ENCODE data around the gene UTS2R.

UTS2R gene

GRCh38 chr17:82400830-82401229, 29.3 kb downstream of the UTS2R start:
- DNase-seq (ENCODE audit: low read depth, low spot score), result no peak
- Histone ChIP-seq H3K9me3 (ENCODE audit: insufficient read depth, low read length) (no peaks in the 10 kb centered on the region), H3K36me3 (ENCODE audit: insufficient read depth, insufficient read length, low read length) (peaks cover 34% of the 10 kb centered on the region), H3K9ac (ENCODE audit: insufficient read length, low read depth) (no peak overlapping the region), H3K4me3 (ENCODE audit: insufficient read length, low read depth) (no peak overlapping the region), H3K27me3 (ENCODE audit: insufficient read depth, insufficient read length) (no peaks in the 10 kb centered on the region), H3K4me1 (ENCODE audit: insufficient read depth, insufficient read length) (no peaks in the 10 kb centered on the region)
- TF ChIP-seq SUZ12 (IDR thresholded peaks at IDR 0.05; ENCODE audit: extremely low read depth, insufficient read depth, insufficient read length) (no peak), ZNF274 (IDR thresholded peaks at IDR 0.05; ENCODE audit: low read depth, low read length) (no peak), YY1 (IDR thresholded peaks at IDR 0.05; ENCODE audit: insufficient read depth, insufficient read length) (no peak)

GRCh38 chr17:82402865-82403264, 31.3 kb downstream of the UTS2R start:
- Histone ChIP-seq H3K4me3 (ENCODE audit: insufficient read length, low read depth) (no peak overlapping the region), H3K36me3 (ENCODE audit: insufficient read depth, insufficient read length, low read length) (peaks cover 33% of the 10 kb centered on the region), H3K4me1 (ENCODE audit: insufficient read depth, insufficient read length) (no peaks in the 10 kb centered on the region), H3K9me3 (ENCODE audit: insufficient read depth, low read length) (no peaks in the 10 kb centered on the region), H3K9ac (ENCODE audit: insufficient read length, low read depth) (no peak overlapping the region), H3K27me3 (ENCODE audit: insufficient read depth, insufficient read length) (no peaks in the 10 kb centered on the region)
- DNase-seq (ENCODE audit: low read depth, low spot score), result no peak
- no peak for TF ChIP-seq SUZ12 (IDR thresholded peaks at IDR 0.05; ENCODE audit: extremely low read depth, insufficient read depth, insufficient read length)
- no peak for TF ChIP-seq YY1 (IDR thresholded peaks at IDR 0.05; ENCODE audit: insufficient read depth, insufficient read length)
- TF ChIP-seq ZNF274 (IDR thresholded peaks at IDR 0.05; ENCODE audit: low read depth, low read length), result no peak

GRCh38 chr17:82403662-82404660, 32.4 kb downstream of the UTS2R start:
- Histone ChIP-seq H3K9ac (ENCODE audit: insufficient read length, low read depth) (no peak overlapping the region), H3K4me1 (ENCODE audit: insufficient read depth, insufficient read length) (no peaks in the 10 kb centered on the region), H3K4me3 (ENCODE audit: insufficient read length, low read depth) (no peak overlapping the region), H3K36me3 (ENCODE audit: insufficient read depth, insufficient read length, low read length) (peaks cover 35% of the 10 kb centered on the region), H3K27me3 (ENCODE audit: insufficient read depth, insufficient read length) (no peaks in the 10 kb centered on the region), H3K9me3 (ENCODE audit: insufficient read depth, low read length) (no peaks in the 10 kb centered on the region)
- DNase-seq (ENCODE audit: low read depth, low spot score), result no peak
- no peak for TF ChIP-seq YY1 (IDR thresholded peaks at IDR 0.05; ENCODE audit: insufficient read depth, insufficient read length)
- no peak for TF ChIP-seq SUZ12 (IDR thresholded peaks at IDR 0.05; ENCODE audit: extremely low read depth, insufficient read depth, insufficient read length)

GRCh38 chr17:82405051-82405450, 33.5 kb downstream of the UTS2R start:
- TF ChIP-seq SUZ12 (IDR thresholded peaks at IDR 0.05; ENCODE audit: extremely low read depth, insufficient read depth, insufficient read length) (no peak), YY1 (IDR thresholded peaks at IDR 0.05; ENCODE audit: insufficient read depth, insufficient read length) (no peak), ZNF274 (IDR thresholded peaks at IDR 0.05; ENCODE audit: low read depth, low read length) (no peak)
- Histone ChIP-seq H3K36me3 (ENCODE audit: insufficient read depth, insufficient read length, low read length) (peaks cover 36% of the 10 kb centered on the region), H3K9ac (ENCODE audit: insufficient read length, low read depth) (no peak overlapping the region), H3K9me3 (ENCODE audit: insufficient read depth, low read length) (no peaks in the 10 kb centered on the region), H3K4me1 (ENCODE audit: insufficient read depth, insufficient read length) (peaks cover 2% of the 10 kb centered on the region), H3K4me3 (ENCODE audit: insufficient read length, low read depth) (no peak overlapping the region), H3K27me3 (ENCODE audit: insufficient read depth, insufficient read length) (no peaks in the 10 kb centered on the region)
- no peak for DNase-seq (ENCODE audit: low read depth, low spot score)

GRCh38 chr17:82406131-82406671, 34.6 kb downstream of the UTS2R start:
- H3K9me3 ChIP-seq (ENCODE audit: insufficient read depth, low read length), result no peaks in the 10 kb centered on the region
- DNase-seq (ENCODE audit: low read depth, low spot score), result no peak
- H3K4me1 ChIP-seq (ENCODE audit: insufficient read depth, insufficient read length), result peaks cover 4% of the 10 kb centered on the region
- H3K4me3 ChIP-seq (ENCODE audit: insufficient read length, low read depth), result no peak overlapping the region
- no peak for TF ChIP-seq SUZ12 (IDR thresholded peaks at IDR 0.05; ENCODE audit: extremely low read depth, insufficient read depth, insufficient read length)
- TF ChIP-seq YY1 (IDR thresholded peaks at IDR 0.05; ENCODE audit: insufficient read depth, insufficient read length), result no peak
- TF ChIP-seq ZNF274 (IDR thresholded peaks at IDR 0.05; ENCODE audit: low read depth, low read length), result no peak
- H3K9ac ChIP-seq (ENCODE audit: insufficient read length, low read depth), result no peak overlapping the region
- H3K36me3 ChIP-seq (ENCODE audit: insufficient read depth, insufficient read length, low read length), result peaks cover 36% of the 10 kb centered on the region
- no peaks in the 10 kb centered on the region for H3K27me3 ChIP-seq (ENCODE audit: insufficient read depth, insufficient read length)

GRCh38 chr17:82407255-82407654, 35.7 kb downstream of the UTS2R start:
- H3K36me3 ChIP-seq (ENCODE audit: insufficient read depth, insufficient read length, low read length), result peaks cover 36% of the 10 kb centered on the region
- no peak for DNase-seq (ENCODE audit: low read depth, low spot score)

GRCh38 chr17:82408288-82408937, 36.8 kb downstream of the UTS2R start:
- no peaks in the 10 kb centered on the region for H3K27me3 ChIP-seq (ENCODE audit: insufficient read depth, insufficient read length)
- no peak overlapping the region for H3K4me3 ChIP-seq (ENCODE audit: insufficient read length, low read depth)
- TF ChIP-seq ZNF274 (IDR thresholded peaks at IDR 0.05; ENCODE audit: low read depth, low read length), result no peak
- no peak for TF ChIP-seq SUZ12 (IDR thresholded peaks at IDR 0.05; ENCODE audit: extremely low read depth, insufficient read depth, insufficient read length)
- no peak for TF ChIP-seq YY1 (IDR thresholded peaks at IDR 0.05; ENCODE audit: insufficient read depth, insufficient read length)
- H3K9ac ChIP-seq (ENCODE audit: insufficient read length, low read depth), result no peak overlapping the region
- H3K36me3 ChIP-seq (ENCODE audit: insufficient read depth, insufficient read length, low read length), result peaks cover 32% of the 10 kb centered on the region
- H3K4me1 ChIP-seq (ENCODE audit: insufficient read depth, insufficient read length), result peaks cover 4% of the 10 kb centered on the region
- DNase-seq (ENCODE audit: low read depth, low spot score), result no peak
- H3K9me3 ChIP-seq (ENCODE audit: insufficient read depth, low read length), result no peaks in the 10 kb centered on the region

More at GRCh38 chr17:82407255-82407654, 35.7 kb downstream of the UTS2R start:
- H3K27me3 ChIP-seq (ENCODE audit: insufficient read depth, insufficient read length), result no peaks in the 10 kb centered on the region
- TF ChIP-seq ZNF274 (IDR thresholded peaks at IDR 0.05; ENCODE audit: low read depth, low read length) (no peak), YY1 (IDR thresholded peaks at IDR 0.05; ENCODE audit: insufficient read depth, insufficient read length) (no peak), SUZ12 (IDR thresholded peaks at IDR 0.05; ENCODE audit: extremely low read depth, insufficient read depth, insufficient read length) (no peak)
- H3K9ac ChIP-seq (ENCODE audit: insufficient read length, low read depth), result no peak overlapping the region
- H3K4me3 ChIP-seq (ENCODE audit: insufficient read length, low read depth), result no peak overlapping the region
- peaks cover 4% of the 10 kb centered on the region for H3K4me1 ChIP-seq (ENCODE audit: insufficient read depth, insufficient read length)
- no peaks in the 10 kb centered on the region for H3K9me3 ChIP-seq (ENCODE audit: insufficient read depth, low read length)

All from NT2/D1 (cell line).